HG02870 (cell line): Measurements from ENCODE around the gene MRPL34.
"Not testable (repeated sequence)": the region's sequence is repeated elsewhere in the genome, so short reads cannot be mapped to it uniquely, and the experiment has no call there.

Source experiments
- ATAC-seq: cut with Tn5 transposase; IDR thresholded peaks from one replicate; pipeline ENCODE4 v1.9.1; 2021; ENCODE audit warnings: mild to moderate bottlenecking, moderate library complexity; ENCODE audit not compliant: unreplicated experiment

MRPL34 gene

GRCh38 chr19:17285415-17286135, 20.1 kb upstream of the MRPL34 start:
- no peak for ATAC-seq

GRCh38 chr19:17286263-17286662, 19.4 kb upstream of the MRPL34 start:
- ATAC-seq: no peak

GRCh38 chr19:17286752-17287151, 18.9 kb upstream of the MRPL34 start:
- ATAC-seq: no peak

GRCh38 chr19:17289489-17289888, 16.2 kb upstream of the MRPL34 start:
- ATAC-seq: no peak

GRCh38 chr19:17292301-17293074, 13.2 kb upstream of the MRPL34 start:
- ATAC-seq: peak; percentile 69

GRCh38 chr19:17293605-17294004, 12.1 kb upstream of the MRPL34 start:
- ATAC-seq: no peak

GRCh38 chr19:17294051-17294891, 11.4 kb upstream of the MRPL34 start:
- no peak for ATAC-seq

GRCh38 chr19:17295551-17295950, 10.1 kb upstream of the MRPL34 start:
- ATAC-seq: not testable (repeated sequence)

GRCh38 chr19:17296273-17296672, 9.4 kb upstream of the MRPL34 start:
- no peak for ATAC-seq

GRCh38 chr19:17296976-17297375, 8.7 kb upstream of the MRPL34 start:
- ATAC-seq: no peak

GRCh38 chr19:17300992-17301619, 4.6 kb upstream of the MRPL34 start:
- ATAC-seq: no peak

GRCh38 chr19:17302391-17303166, 3.1 kb upstream of the MRPL34 start:
- no peak for ATAC-seq

GRCh38 chr19:17303167-17303939, 2.3 kb upstream of the MRPL34 start, which contains the start of gene ABHD8:
Gene ABHD8, minus strand, starts transcription at chr19:17303425. Its CDS starts 1,809 bp downstream, at chr19:17301616.
- peak; percentile 62 for ATAC-seq

- ATAC-seq: no peak
Observed at GRCh38 chr19:17303940-17304267, 1.8 kb upstream of the MRPL34 start.

GRCh38 chr19:17304386-17305215, 1.1 kb upstream of the MRPL34 start:
- no peak for ATAC-seq

GRCh38 chr19:17305216-17305516, 506 bp upstream of the MRPL34 start:
- no peak for ATAC-seq

GRCh38 chr19:17306285-17306714, 628 bp downstream of the MRPL34 start:
- ATAC-seq: no peak

- no peak for ATAC-seq
Observed at GRCh38 chr19:17307876-17308377, 2.3 kb downstream of the MRPL34 start.
